Activated T-helper 1 cell treated with anti-CD3 and anti-CD28 coated beads, Interleukin-12 subunit alpha, Interleukin-12 subunit beta, Interleukin-2, Interleukin-4 antibody, amounts not matched to agents 30 ng/mL and 10 ng/mL and 1 ng/mL, durations not matched to agents 14 hours and 24 hours and 36 hours (primary cell): ENCODE measurements around the gene C3orf85. TPM values are rescaled to one million over a fixed set of nuclear protein-coding genes. Genes with fewer than 3 reads are reported as not detected.

Experiments used
- DNase-seq: peaks from one replicate; pipeline ENCODE4 v3.0.0; 2021; ENCODE audit warnings: low spot score
- H3K27ac Mint-ChIP-seq: one replicate; pipeline ENCODE4 v1.8.0; 2021; ENCODE audit warnings: mild to moderate bottlenecking, mixed read lengths
- H3K27me3 Mint-ChIP-seq: one replicate; pipeline ENCODE4 v1.8.0; 2022; ENCODE audit warnings: mild to moderate bottlenecking, moderate library complexity, mixed read lengths; ENCODE audit not compliant: insufficient read depth
- H3K36me3 Mint-ChIP-seq: one replicate; pipeline ENCODE4 v1.8.0; 2021; ENCODE audit warnings: low read depth, mixed read lengths
- H3K4me1 Mint-ChIP-seq: one replicate; pipeline ENCODE4 v1.8.0; 2021; ENCODE audit warnings: low read depth, mixed read lengths
- H3K4me3 Mint-ChIP-seq: one replicate; pipeline ENCODE4 v1.8.0; 2021; ENCODE audit warnings: mild to moderate bottlenecking, moderate library complexity, mixed read lengths
- H3K9me3 Mint-ChIP-seq: one replicate; pipeline ENCODE4 v1.8.0; 2021; ENCODE audit warnings: mixed read lengths
- intact Hi-C: fragments of 100-400 bp; cut with micrococcal nuclease; formaldehyde crosslinking; loops from one replicate; pipeline ENCODE4 v1.15.1; 2024
- total RNA-seq: library from RNA; stranded (reverse); gene quantifications from 2 replicates; pipeline ENCODE4 v1.2.3, GENCODE V29; 2022

The C3orf85 gene
- total RNA-seq, 1 donor from 2014 or later, result not detected

GRCh38 chr3:109165905-109166304 lies 29.4 kb downstream of the C3orf85 start:
- no peaks in the 10 kb centered on the region for H3K4me1 Mint-ChIP-seq
- H3K4me3 Mint-ChIP-seq, result no peak overlapping the region
- H3K27me3 Mint-ChIP-seq, result no peaks in the 10 kb centered on the region
- no peak for DNase-seq
- intact Hi-C loops, result no loop called here
- H3K36me3 Mint-ChIP-seq, result no peaks in the 10 kb centered on the region
- H3K27ac Mint-ChIP-seq, result no peak overlapping the region
- H3K9me3 Mint-ChIP-seq, result no peaks in the 10 kb centered on the region

- Mint-ChIP-seq H3K27ac (no peak overlapping the region), H3K9me3 (no peaks in the 10 kb centered on the region), H3K27me3 (no peaks in the 10 kb centered on the region), H3K4me3 (no peak overlapping the region), H3K4me1 (no peaks in the 10 kb centered on the region), H3K36me3 (no peaks in the 10 kb centered on the region)
- intact Hi-C loops, result no loop called here
- no peak for DNase-seq
These were observed 35.0 kb downstream of the C3orf85 start for GRCh38 chr3:109171479-109171878.

GRCh38 chr3:109175411-109175810 lies 38.9 kb downstream of the C3orf85 start:
- no peak overlapping the region for H3K4me3 Mint-ChIP-seq
- H3K27me3 Mint-ChIP-seq, result no peaks in the 10 kb centered on the region
- DNase-seq, result no peak
- H3K27ac Mint-ChIP-seq, result no peak overlapping the region
- intact Hi-C loops, result no loop called here
- H3K4me1 Mint-ChIP-seq, result no peaks in the 10 kb centered on the region
- no peaks in the 10 kb centered on the region for H3K36me3 Mint-ChIP-seq
- no peaks in the 10 kb centered on the region for H3K9me3 Mint-ChIP-seq

GRCh38 chr3:109176726-109177125 lies 40.2 kb downstream of the C3orf85 start:
- Mint-ChIP-seq H3K27ac (no peak overlapping the region), H3K4me1 (no peaks in the 10 kb centered on the region), H3K9me3 (no peaks in the 10 kb centered on the region), H3K4me3 (no peak overlapping the region), H3K27me3 (no peaks in the 10 kb centered on the region), H3K36me3 (no peaks in the 10 kb centered on the region)
- intact Hi-C loops, result no loop called here
- DNase-seq, result no peak

DNA sequence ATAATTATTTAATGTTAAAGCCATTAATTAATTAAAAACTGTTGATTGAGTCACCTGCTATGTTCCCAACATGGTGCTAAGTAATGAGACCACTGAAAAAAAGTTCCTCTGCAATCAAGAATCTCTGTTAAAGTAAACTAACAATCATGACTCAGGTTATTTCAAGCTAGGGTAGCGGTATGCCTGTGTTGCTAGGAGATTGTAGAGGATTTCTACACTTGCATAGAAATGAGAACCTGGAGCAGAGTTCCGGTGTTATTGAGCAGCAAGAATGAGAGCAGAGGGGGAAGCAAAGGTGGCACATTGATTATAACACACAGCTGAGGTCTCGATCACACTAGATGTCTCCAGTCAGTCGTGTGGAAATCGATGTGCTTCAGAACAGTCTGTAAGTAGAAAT lies 41.4 kb downstream of the C3orf85 start:
- no peak overlapping the region for H3K27ac Mint-ChIP-seq

GRCh38 chr3:109178708-109179107 lies 42.2 kb downstream of the C3orf85 start:
- no peaks in the 10 kb centered on the region for H3K36me3 Mint-ChIP-seq

More for the DNA sequence above, 41.4 kb downstream of the C3orf85 start:
- Mint-ChIP-seq H3K4me3 (no peak overlapping the region), H3K9me3 (no peaks in the 10 kb centered on the region), H3K36me3 (no peaks in the 10 kb centered on the region), H3K4me1 (no peaks in the 10 kb centered on the region), H3K27me3 (no peaks in the 10 kb centered on the region)
- intact Hi-C loops, result no loop called here
- no peak for DNase-seq

GRCh38 chr3:109184726-109185125 lies 48.2 kb downstream of the C3orf85 start:
- DNase-seq, result no peak
- no peak overlapping the region for H3K4me3 Mint-ChIP-seq
- H3K36me3 Mint-ChIP-seq, result no peaks in the 10 kb centered on the region
- no peaks in the 10 kb centered on the region for H3K4me1 Mint-ChIP-seq
- intact Hi-C loops, result no loop called here
- no peaks in the 10 kb centered on the region for H3K9me3 Mint-ChIP-seq
- H3K27me3 Mint-ChIP-seq, result no peaks in the 10 kb centered on the region
- H3K27ac Mint-ChIP-seq, result no peak overlapping the region

More at GRCh38 chr3:109178708-109179107, 42.2 kb downstream of the C3orf85 start:
- intact Hi-C loops, result no loop called here
- no peaks in the 10 kb centered on the region for H3K27me3 Mint-ChIP-seq
- no peak for DNase-seq
- H3K4me1 Mint-ChIP-seq, result no peaks in the 10 kb centered on the region
- no peak overlapping the region for H3K4me3 Mint-ChIP-seq
- no peaks in the 10 kb centered on the region for H3K9me3 Mint-ChIP-seq
- H3K27ac Mint-ChIP-seq, result no peak overlapping the region

GRCh38 chr3:109187390-109187789 lies 50.9 kb downstream of the C3orf85 start:
- intact Hi-C loops, result no loop called here
- Mint-ChIP-seq H3K36me3 (no peaks in the 10 kb centered on the region), H3K4me1 (no peaks in the 10 kb centered on the region), H3K9me3 (no peaks in the 10 kb centered on the region), H3K27me3 (no peaks in the 10 kb centered on the region), H3K27ac (no peak overlapping the region), H3K4me3 (no peak overlapping the region)
- no peak for DNase-seq

- no peaks in the 10 kb centered on the region for H3K9me3 Mint-ChIP-seq
- no peaks in the 10 kb centered on the region for H3K36me3 Mint-ChIP-seq
- H3K4me1 Mint-ChIP-seq, result no peaks in the 10 kb centered on the region
- DNase-seq, result no peak
- no peak overlapping the region for H3K27ac Mint-ChIP-seq
- intact Hi-C loops, result no loop called here
- no peak overlapping the region for H3K4me3 Mint-ChIP-seq
- no peaks in the 10 kb centered on the region for H3K27me3 Mint-ChIP-seq
These were observed 52.2 kb downstream of the C3orf85 start for GRCh38 chr3:109188741-109189140.

DNA sequence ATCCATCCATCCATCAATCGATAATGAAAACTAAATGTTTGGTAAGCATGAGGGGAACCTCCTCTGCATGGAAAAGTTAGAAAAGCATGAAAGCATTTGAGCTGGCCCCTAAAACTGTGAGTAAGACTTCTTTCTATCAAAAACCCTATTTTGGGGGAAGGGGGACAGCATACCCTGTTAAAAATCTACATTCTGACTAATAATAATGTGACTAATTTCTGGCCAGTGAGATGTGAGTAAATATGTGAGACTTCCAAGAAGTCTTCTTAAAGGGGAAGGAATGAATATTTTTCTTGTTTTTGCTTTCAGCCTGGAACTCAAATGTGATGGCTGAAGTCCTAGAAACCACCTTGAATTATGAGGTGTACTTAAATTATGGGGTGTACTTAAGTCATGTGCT lies 54.9 kb downstream of the C3orf85 start:
- no peaks in the 10 kb centered on the region for H3K4me1 Mint-ChIP-seq
- no peak overlapping the region for H3K27ac Mint-ChIP-seq
- no peaks in the 10 kb centered on the region for H3K9me3 Mint-ChIP-seq
- intact Hi-C loops, result loop anchor here (1.0 kb wide), 1 partner anchor 29 kb away; no protein-coding TSS in a partner anchor
- H3K4me3 Mint-ChIP-seq, result no peak overlapping the region
- DNase-seq, result no peak
- H3K36me3 Mint-ChIP-seq, result no peaks in the 10 kb centered on the region
- H3K27me3 Mint-ChIP-seq, result no peaks in the 10 kb centered on the region

GRCh38 chr3:109195815-109196214 lies 59.3 kb downstream of the C3orf85 start:
- Mint-ChIP-seq H3K9me3 (peaks cover 5% of the 10 kb centered on the region), H3K27ac (no peak overlapping the region), H3K36me3 (peaks cover 1% of the 10 kb centered on the region), H3K27me3 (no peaks in the 10 kb centered on the region), H3K4me3 (no peak overlapping the region), H3K4me1 (no peaks in the 10 kb centered on the region)
- no peak for DNase-seq
- intact Hi-C loops, result no loop called here

Other genes starting within 250 kb of the C3orf85 start
- not detected in 2 replicates for gene GUCA1C, start 182.8 kb upstream of the C3orf85 start, total RNA-seq
- gene MORC1, start 18.6 kb upstream of the C3orf85 start, total RNA-seq, result not detected in 2 replicates
- gene DPPA2, start 179.8 kb downstream of the C3orf85 start, total RNA-seq, result not detected in 2 replicates
- gene DPPA4, start 200.8 kb downstream of the C3orf85 start, total RNA-seq, result not detected in 2 replicates